HUDEP-2 (cell line): ENCODE data around the gene SLC16A9.
A peak's percentile ranks its signal among the peaks of the same experiment; 100 is the strongest.

Source experiments
- DNase-seq, 76 experiments: peaks; one replicate each; lab custom pipeline; 2025; ENCODE audit not compliant: unreplicated experiment in 76 of 76; lab: John Stamatoyannopoulos, UW

Gene SLC16A9

GRCh38 chr10:59631882-59632807, 77.5 kb downstream of the SLC16A9 start:
- no peak for DNase-seq

GRCh38 chr10:59631237-59631636, 78.4 kb downstream of the SLC16A9 start:
- DNase-seq, result no peak

- DNase-seq, result no peak
Measured at GRCh38 chr10:59628965-59629364, 80.7 kb downstream of the SLC16A9 start.

GRCh38 chr10:59628456-59628855, 81.2 kb downstream of the SLC16A9 start:
- no peak for DNase-seq

- no peak for DNase-seq
Measured at GRCh38 chr10:59627366-59628018, 82.2 kb downstream of the SLC16A9 start.

- DNase-seq, result no peak
Measured at GRCh38 chr10:59626523-59626869, 83.2 kb downstream of the SLC16A9 start.

- peak in 42 of 76 experiments; percentile 1 to 70 (median 27) for DNase-seq
Measured at GRCh38 chr10:59625721-59626522, 83.7 kb downstream of the SLC16A9 start.

- DNase-seq, result no peak
Measured at GRCh38 chr10:59624951-59625350, 84.7 kb downstream of the SLC16A9 start.

- DNase-seq, result no peak
Measured at GRCh38 chr10:59624136-59624535, 85.5 kb downstream of the SLC16A9 start.

- no peak for DNase-seq
Measured at GRCh38 chr10:59623133-59624121, 86.2 kb downstream of the SLC16A9 start.

- DNase-seq, result peak in 30 of 76 experiments; percentile 0 to 58 (median 15)
Measured at GRCh38 chr10:59622320-59623132, 87.1 kb downstream of the SLC16A9 start.

GRCh38 chr10:59621771-59622170, 87.9 kb downstream of the SLC16A9 start:
- DNase-seq, result no peak

GRCh38 chr10:59618666-59619065, 91.0 kb downstream of the SLC16A9 start:
- DNase-seq, result no peak

- no peak for DNase-seq
Measured at GRCh38 chr10:59617996-59618395, 91.7 kb downstream of the SLC16A9 start.

GRCh38 chr10:59611048-59611447, 98.6 kb downstream of the SLC16A9 start:
- DNase-seq, result no peak

- DNase-seq, result no peak
Measured at GRCh38 chr10:59607970-59608369, 101.7 kb downstream of the SLC16A9 start.

GRCh38 chr10:59606551-59606961, 103.1 kb downstream of the SLC16A9 start:
- DNase-seq, result no peak

- DNase-seq, result no peak
Measured at GRCh38 chr10:59601985-59602384, 107.7 kb downstream of the SLC16A9 start.
